ENCODE results near the gene RALY.

DNA sequence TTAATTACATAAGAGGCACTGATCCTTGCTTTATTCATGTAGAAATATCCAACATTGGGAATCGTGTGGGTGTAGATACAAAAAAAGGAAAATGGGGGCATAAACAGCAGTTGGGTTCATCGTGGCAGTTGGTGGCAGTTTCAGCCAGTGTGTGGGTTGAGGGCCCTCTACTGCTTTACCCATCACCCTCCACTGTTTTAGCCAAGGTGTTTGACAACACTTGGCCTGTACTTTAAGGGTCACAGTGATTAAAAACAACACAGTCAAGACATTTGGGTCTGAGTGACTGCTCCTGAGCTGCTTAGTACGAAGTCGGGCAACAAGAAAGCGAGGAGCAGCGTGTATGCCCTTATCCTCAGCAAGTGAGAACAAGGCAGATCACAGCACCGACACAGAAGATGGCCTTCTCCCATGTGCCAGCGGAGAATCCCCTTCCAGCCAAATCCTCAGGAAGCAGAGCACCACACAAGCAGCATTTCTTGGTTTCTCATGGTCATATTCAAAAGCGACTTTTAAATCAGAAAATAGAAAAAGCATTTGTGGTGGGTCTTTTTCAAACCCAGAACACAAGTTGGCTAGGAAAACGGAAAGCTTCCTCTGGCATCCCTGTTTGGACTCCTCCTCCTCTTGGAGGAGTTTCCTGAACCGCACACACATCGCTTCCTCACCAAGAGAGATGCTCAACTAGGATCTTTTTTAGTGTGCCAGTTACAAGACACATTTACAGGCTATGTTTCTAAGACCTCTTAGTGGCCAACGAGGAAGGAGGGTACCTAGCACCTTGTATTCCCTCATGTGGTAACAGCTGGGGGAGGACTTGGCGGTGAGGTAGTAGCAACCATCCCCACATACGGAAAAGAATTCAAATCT, 94.8 kb downstream of the RALY start:
- TF ChIP-seq, protein P1, sequence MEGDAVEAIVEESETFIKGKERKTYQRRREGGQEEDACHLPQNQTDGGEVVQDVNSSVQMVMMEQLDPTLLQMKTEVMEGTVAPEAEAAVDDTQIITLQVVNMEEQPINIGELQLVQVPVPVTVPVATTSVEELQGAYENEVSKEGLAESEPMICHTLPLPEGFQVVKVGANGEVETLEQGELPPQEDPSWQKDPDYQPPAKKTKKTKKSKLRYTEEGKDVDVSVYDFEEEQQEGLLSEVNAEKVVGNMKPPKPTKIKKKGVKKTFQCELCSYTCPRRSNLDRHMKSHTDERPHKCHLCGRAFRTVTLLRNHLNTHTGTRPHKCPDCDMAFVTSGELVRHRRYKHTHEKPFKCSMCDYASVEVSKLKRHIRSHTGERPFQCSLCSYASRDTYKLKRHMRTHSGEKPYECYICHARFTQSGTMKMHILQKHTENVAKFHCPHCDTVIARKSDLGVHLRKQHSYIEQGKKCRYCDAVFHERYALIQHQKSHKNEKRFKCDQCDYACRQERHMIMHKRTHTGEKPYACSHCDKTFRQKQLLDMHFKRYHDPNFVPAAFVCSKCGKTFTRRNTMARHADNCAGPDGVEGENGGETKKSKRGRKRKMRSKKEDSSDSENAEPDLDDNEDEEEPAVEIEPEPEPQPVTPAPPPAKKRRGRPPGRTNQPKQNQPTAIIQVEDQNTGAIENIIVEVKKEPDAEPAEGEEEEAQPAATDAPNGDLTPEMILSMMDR (IDR thresholded peaks at IDR 0.05), result no peak
- TF ChIP-seq, protein P2, sequence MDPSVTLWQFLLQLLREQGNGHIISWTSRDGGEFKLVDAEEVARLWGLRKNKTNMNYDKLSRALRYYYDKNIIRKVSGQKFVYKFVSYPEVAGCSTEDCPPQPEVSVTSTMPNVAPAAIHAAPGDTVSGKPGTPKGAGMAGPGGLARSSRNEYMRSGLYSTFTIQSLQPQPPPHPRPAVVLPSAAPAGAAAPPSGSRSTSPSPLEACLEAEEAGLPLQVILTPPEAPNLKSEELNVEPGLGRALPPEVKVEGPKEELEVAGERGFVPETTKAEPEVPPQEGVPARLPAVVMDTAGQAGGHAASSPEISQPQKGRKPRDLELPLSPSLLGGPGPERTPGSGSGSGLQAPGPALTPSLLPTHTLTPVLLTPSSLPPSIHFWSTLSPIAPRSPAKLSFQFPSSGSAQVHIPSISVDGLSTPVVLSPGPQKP (IDR thresholded peaks at IDR 0.05; ENCODE audit: low read depth, low read length), result no peak
- no peak for TF ChIP-seq NPAS2 (CRISPR knock-in tag; IDR thresholded peaks at IDR 0.05; ENCODE audit: borderline replicate concordance)
- no peak for TF ChIP-seq POLR2A (IDR thresholded peaks at IDR 0.05; ENCODE audit: low read length)
- TF ChIP-seq CHD2 (IDR thresholded peaks at IDR 0.05; ENCODE audit: low read length, partially characterized antibody), result no peak
- TF ChIP-seq, protein P3, sequence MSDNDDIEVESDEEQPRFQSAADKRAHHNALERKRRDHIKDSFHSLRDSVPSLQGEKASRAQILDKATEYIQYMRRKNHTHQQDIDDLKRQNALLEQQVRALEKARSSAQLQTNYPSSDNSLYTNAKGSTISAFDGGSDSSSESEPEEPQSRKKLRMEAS (IDR thresholded peaks at IDR 0.05), result no peak
